K562 (cell line): ENCODE measurements around the gene TSPAN14. TPM values are rescaled to one million over a fixed set of nuclear protein-coding genes. Genes with fewer than 3 reads are reported as not detected.

Experiments used
- ATAC-seq: fragments of 200-7000 bp; cut with Tn5 transposase; 3 replicates; pipeline ENCODE4 v1.9.1; 2020; ENCODE audit warnings: moderate library complexity
- BruUV-seq: library from RNA; stranded (reverse); fragments of 400-500 nt; replicated peaks from 2 replicates; lab custom pipeline; 2021; lab: Mats Ljungman, UMichigan
- CTCF ChIA-PET: fragments of 300-600 bp; formaldehyde crosslinking; extraction: SDS; loops from one replicate; lab custom pipeline; 2021; ENCODE audit warnings: low intra/inter-chr PET ratio; lab: Yijun Ruan, JAX
- POLR2A ChIA-PET: fragments of 300-600, 350-650 bp; sonication (Branson Sonifier 250); formaldehyde crosslinking; extraction: SDS; loops from one replicate; lab custom pipeline; 2021; ENCODE audit warnings: antibody characterized with exemption, inconsistent platforms; lab: Yijun Ruan, JAX
- DNase-seq, 4 experiments: peaks; one replicate each; pipeline versions ENCODE4 v3.0.0 to v3.0.0-alpha.2; 2011 to 2018; ENCODE audit warnings: low spot score in 3 of 4, mixed read lengths in 3 of 4; ENCODE audit errors: extremely low read depth in 1 of 4
- FAIRE-seq: peaks from 2 replicates; lab custom pipeline; 2011; peaks lifted over from hg19 to GRCh38; lab: Jason Lieb, UNC
- H2AFZ ChIP-seq: 2 replicates; pipeline ENCODE4 v1.6.0; 2011; ENCODE audit warnings: low read depth, low read length, control low read depth, inconsistent platforms
- H3K27ac ChIP-seq: fragments of 200-600 bp; 3 replicates; pipeline ENCODE4 v1.8.0; 2011; ENCODE audit warnings: low read depth, mild to moderate bottlenecking, control low read depth, inconsistent platforms, low read length, moderate library complexity, mixed read lengths; ENCODE audit errors: extremely low read depth
- H3K27me3 ChIP-seq, 2 experiments: fragments of 300-600 bp in 1 of 2; 2 replicates in 1 of 2; 3 replicates in 1 of 2; pipeline versions ENCODE4 v1.6.0 to v1.8.0; 2011; ENCODE audit warnings: inconsistent platforms in 2 of 2, low read length in 2 of 2, mild to moderate bottlenecking in 1 of 2, mixed read lengths in 1 of 2, moderate library complexity in 1 of 2; ENCODE audit not compliant: control insufficient read depth in 2 of 2, insufficient read depth in 2 of 2
- H3K36me3 ChIP-seq: fragments of 300-600 bp; 3 replicates; pipeline ENCODE4 v1.8.0; 2011; ENCODE audit warnings: mild to moderate bottlenecking, low read length, inconsistent platforms; ENCODE audit not compliant: control insufficient read depth, insufficient read depth
- H3K4me1 ChIP-seq, 2 experiments: fragments of 200-600 bp in 1 of 2; replicated peaks in 1 of 2; 2 replicates in 1 of 2; 3 replicates in 1 of 2; pipeline versions ENCODE4 v1.5.1 to v1.8.0; 2011; ENCODE audit warnings: inconsistent platforms in 2 of 2, low read length in 2 of 2, mild to moderate bottlenecking in 1 of 2, mixed read lengths in 1 of 2, moderate library complexity in 1 of 2; ENCODE audit not compliant: control insufficient read depth in 2 of 2, insufficient read depth in 2 of 2
- H3K4me2 ChIP-seq: 2 replicates; pipeline ENCODE4 v1.6.1; 2011; ENCODE audit warnings: low read length, control low read depth, inconsistent platforms, mixed read lengths; ENCODE audit not compliant: insufficient read depth
- H3K4me3 ChIP-seq: fragments of 200-600 bp; sonication (generic), shearing (Covaris generic); 2 replicates; pipeline ENCODE4 v1.5.1; 2016; ENCODE audit warnings: control low read depth, inconsistent platforms
- H3K79me2 ChIP-seq: fragments of 200-600 bp; 3 replicates; pipeline ENCODE4 v1.8.0; 2011; ENCODE audit warnings: low read length, inconsistent platforms; ENCODE audit not compliant: control insufficient read depth, insufficient read depth
- H3K9ac ChIP-seq, 2 experiments: 2 replicates each; pipeline versions ENCODE4 v1.6.0 to v1.6.1; 2011; ENCODE audit warnings: low read depth in 2 of 2, low read length in 2 of 2, control low read depth in 1 of 2, inconsistent platforms in 1 of 2, mild to moderate bottlenecking in 1 of 2, mixed read lengths in 1 of 2; ENCODE audit not compliant: insufficient read depth in 1 of 2
- H3K9me1 ChIP-seq: one replicate; pipeline ENCODE4 v1.6.0; 2011; ENCODE audit warnings: inconsistent platforms, mild to moderate bottlenecking, low read length, moderate library complexity; ENCODE audit not compliant: control insufficient read depth, insufficient read depth
- H3K9me3 ChIP-seq: replicated peaks from 2 replicates; pipeline ENCODE4 v1.5.1; 2011; ENCODE audit warnings: low read depth, low read length, inconsistent platforms; ENCODE audit not compliant: control insufficient read depth, insufficient read depth
- H4K20me1 ChIP-seq: replicated peaks from 2 replicates; pipeline ENCODE4 v1.6.1; 2011; ENCODE audit warnings: low read length, inconsistent platforms, mixed read lengths; ENCODE audit not compliant: control insufficient read depth, insufficient read depth
- CSDE1 ChIP-seq, 2 experiments: fragments of 450-650 bp; IDR thresholded peaks; 2 replicates each; pipeline ENCODE4 v1.6.1; 2016; ENCODE audit warnings: mild to moderate bottlenecking in 1 of 2
- CTCFL ChIP-seq: IDR thresholded peaks from 2 replicates; pipeline ENCODE4 v1.6.1; 2011; ENCODE audit warnings: borderline replicate concordance, low read depth, mild to moderate bottlenecking, moderate library complexity, low read length; ENCODE audit not compliant: insufficient read depth, poor library complexity, severe bottlenecking
- E2F3 ChIP-seq: fragments of 250-450 bp; sonication (Bioruptor Pico); IDR thresholded peaks from 2 replicates; pipeline ENCODE4 v1.4.0; 2020; ENCODE audit warnings: mild to moderate bottlenecking
- E2F6 ChIP-seq, 2 experiments: IDR thresholded peaks; 2 replicates each; pipeline ENCODE4 v1.6.1; 2011; ENCODE audit warnings: borderline replicate concordance in 1 of 2, control low read depth in 1 of 2, low read depth in 1 of 2, low read length in 1 of 2, mild to moderate bottlenecking in 1 of 2, mixed read lengths in 1 of 2, moderate library complexity in 1 of 2; ENCODE audit not compliant: insufficient read depth in 1 of 2, insufficient read length in 1 of 2, poor library complexity in 1 of 2, severe bottlenecking in 1 of 2; ENCODE audit errors: extremely low read depth in 1 of 2
- HDAC3 ChIP-seq: fragments of 450-650 bp; IDR thresholded peaks from 2 replicates; pipeline ENCODE4 v1.6.1; 2018; ENCODE audit warnings: borderline replicate concordance, mild to moderate bottlenecking, moderate library complexity; ENCODE audit not compliant: partially characterized antibody
- L3MBTL2 ChIP-seq: fragments of 450-650 bp; IDR thresholded peaks from 2 replicates; pipeline ENCODE4 v1.6.1; 2016; ENCODE audit warnings: mild to moderate bottlenecking, moderate library complexity
- NR1H2 ChIP-seq: sonication (generic); formaldehyde crosslinking; IDR thresholded peaks from 2 replicates; pipeline ENCODE4 v1.4.0; 2020; ENCODE audit warnings: mild to moderate bottlenecking, missing genetic modification reagents
- NR3C1 ChIP-seq: sonication (generic); formaldehyde crosslinking; IDR thresholded peaks from 2 replicates; pipeline ENCODE4 v1.8.1; 2022; ENCODE audit warnings: missing genetic modification reagents
- PCBP1 ChIP-seq: fragments of 200-400 bp; formaldehyde crosslinking; IDR thresholded peaks from 2 replicates; pipeline ENCODE4 v1.6.1; 2018; ENCODE audit warnings: mild to moderate bottlenecking, low read depth, low read length; ENCODE audit not compliant: poor library complexity, severe bottlenecking
- POLR2G ChIP-seq: fragments of 200-400 bp; formaldehyde crosslinking; IDR thresholded peaks from 2 replicates; pipeline ENCODE4 v1.6.1; 2017; ENCODE audit warnings: low read depth, mild to moderate bottlenecking, antibody characterized with exemption, low read length, moderate library complexity
- RBM25 ChIP-seq: fragments of 200-400 bp; formaldehyde crosslinking; IDR thresholded peaks from 2 replicates; pipeline ENCODE4 v1.6.1; 2018; ENCODE audit warnings: low read length, low read depth, moderate library complexity; ENCODE audit not compliant: severe bottlenecking
- XRCC4 ChIP-seq: IDR thresholded peaks from one replicate; pipeline ENCODE4 v1.6.1; 2011; ENCODE audit not compliant: insufficient read depth, insufficient read length; ENCODE audit errors: extremely low read depth
- ZBTB33 ChIP-seq: sonication (generic); formaldehyde crosslinking; IDR thresholded peaks from 2 replicates; pipeline ENCODE4 v1.8.1; 2023; ENCODE audit warnings: mild to moderate bottlenecking, missing genetic modification reagents
- ZC3H4 ChIP-seq: sonication (generic); formaldehyde crosslinking; IDR thresholded peaks from 2 replicates; pipeline ENCODE4 v1.9.0; 2021; ENCODE audit warnings: missing genetic modification reagents, borderline replicate concordance
- ZNF184 ChIP-seq: sonication (generic); formaldehyde crosslinking; IDR thresholded peaks from 2 replicates; pipeline ENCODE4 v1.5.0; 2020; ENCODE audit warnings: missing genetic modification reagents
- WGBS: fragments of 100-300 bp; shearing (Covaris generic); methylation state at CpG from one replicate; pipeline ENCODE4 v1.1.6; 2016; ENCODE audit warnings: low coverage, mixed read lengths; ENCODE audit not compliant: insufficient coverage; ENCODE audit errors: missing lambda C conversion rate; 5-methylcytosine and 5-hydroxymethylcytosine counted together
- in situ Hi-C: fragments of 300-500 bp; cut with MboI; formaldehyde crosslinking; loops from 4 replicates; pipeline ENCODE4 v1.15.0; 2018; ENCODE audit warnings: inconsistent platforms, mixed read lengths
- intact Hi-C: fragments of 100-400 bp; cut with micrococcal nuclease; formaldehyde crosslinking; loops from 2 replicates; pipeline ENCODE4 v1.14.2; 2022
- polyA plus RNA-seq, 8 experiments: library from polyadenylated mRNA; depleted of rRNA in 4 of 8; stranded (reverse) in 5 of 8; unstranded in 3 of 8; fragments of >200 nt; fragmentation: Nextera tagmentation in 2 of 8; fragmentation: Illumina TruSeq in 1 of 8; extraction: Ambion mirVana in 2 of 8; extraction: Trizol in 1 of 8; gene quantifications; 2 replicates each; pipeline versions ENCODE4 v1.2.1 to v1.2.3, GENCODE V29; 2011 to 2014; ENCODE audit warnings: inconsistent platforms in 1 of 8, missing spikeins in 1 of 8
- total RNA-seq, 7 experiments: library from RNA; depleted of rRNA in 6 of 7; stranded (reverse); fragments of >200 nt in 6 of 7; fragmentation: Illumina TruSeq in 2 of 7; extraction: Trizol in 2 of 7; gene quantifications; 2 replicates each; pipeline versions ENCODE4 v1.2.1 to v1.2.3, GENCODE V29; 2011 to 2021; ENCODE audit warnings: low replicate concordance in 1 of 7

The TSPAN14 gene
- total and polyA plus RNA-seq, 9 of the 15 experiments (the other 6 are each of a cell fraction or from before 2014, with no cell fraction given), result 5.8 to 92.9 (median 23.3) TPM

GRCh38 chr10:80408242-80409101 lies 45.6 kb upstream of the TSPAN14 start, which contains the start of gene PRXL2A:
Gene PRXL2A (plus strand): TSS chr10:80408551. CDS start chr10:80420468, 11,917 bp downstream.
- H3K27ac ChIP-seq, result no peak within 1 kb of the TSS
- H4K20me1 ChIP-seq, result no peaks in the 10 kb centered on the region
- 38% methylated on average over 79 of the region's 96 CpGs for WGBS
- H3K9me1 ChIP-seq, result no peaks in the 10 kb centered on the region
- H2AFZ ChIP-seq, result no peak within 1 kb of the TSS
- H3K9ac ChIP-seq, result no peak within 1 kb of the TSS
- peak; percentile 40 to 64 (median 54) for DNase-seq
- H3K36me3 ChIP-seq, result no peaks in the 10 kb centered on the region
- FAIRE-seq, result no peak
- ChIA-PET POLR2A (interaction anchor here (0.5 to 1.5 kb wide), 5 partner anchors 11 to 1075 kb away, joined by 3 read pairs; no protein-coding TSS in a partner anchor), CTCF (no interaction called here)
- intact Hi-C loops (no loop called here), in situ Hi-C loops (no loop called here)
- no peak within 1 kb of the TSS for H3K4me2 ChIP-seq
- H3K9me3 ChIP-seq, result 0 out of 2 replicates have a peak, but pooled peaks cover under 1% of the 10 kb centered on the region
- no peaks in the 10 kb centered on the region for H3K79me2 ChIP-seq
- H3K4me3 ChIP-seq, result no peak within 1 kb of the TSS
- peak; percentile 74 for ATAC-seq
- no TSS peak for BruUV-seq
- H3K27me3 ChIP-seq, result peaks cover 13 to 31% of the 10 kb centered on the region in 2 experiments
- peaks cover 9 to 11% of the 10 kb centered on the region in 2 experiments for H3K4me1 ChIP-seq
- TF ChIP-seq NR1H2 (CRISPR knock-in tag), result no peak
- no peak for TF ChIP-seq HDAC3
- no peak for TF ChIP-seq RBM25
- TF ChIP-seq CSDE1 (IDR thresholded peaks at IDR 0.05), result no peak
- TF ChIP-seq ZNF184 (CRISPR knock-in tag), result 0 out of 2 replicates have a peak, but pooled peaks have one; percentile 1
- TF ChIP-seq L3MBTL2, result peak; percentile 68
- no peak for TF ChIP-seq NR3C1
- no peak for TF ChIP-seq CTCFL
- no peak for TF ChIP-seq ZC3H4 (CRISPR knock-in tag)
- TF ChIP-seq XRCC4, result no peak
- peak; percentile 32; the same call in 1 of the 2 replicates for TF ChIP-seq POLR2G
- TF ChIP-seq E2F6 (IDR thresholded peaks at IDR 0.05; ENCODE audit: borderline replicate concordance in 1 of 2, extremely low read depth in 1 of 2, insufficient read depth in 1 of 2, insufficient read length in 1 of 2, low read depth in 1 of 2, low read length in 1 of 2, poor library complexity in 1 of 2, severe bottlenecking in 1 of 2), result peak in 1 of 2 experiments; percentile 54
- no peak for TF ChIP-seq E2F3 (CRISPR knock-in tag)
- peak; percentile 82 for TF ChIP-seq ZBTB33 (CRISPR knock-in tag)
- TF ChIP-seq PCBP1, result peak; percentile 49
